Spleen (tissue), 11 donors: ENCODE results near the gene REV3L. TPM values are rescaled to one million over a fixed set of nuclear protein-coding genes. Genes with fewer than 3 reads are reported as not detected.

Source experiments
- DNase-seq: peaks from one replicate; pipeline ENCODE4 v3.0.0-alpha.2; 2020
- H3K27ac ChIP-seq, 8 donors: fragments of 200-600 bp; sonication (generic) in 7 of 8; 1 replicate in 4 of 8; 2 replicates in 4 of 8; pipeline versions ENCODE4 v1.5.0 to v1.8.0; 2016 to 2021; ENCODE audit warnings: inconsistent platforms in 4 of 8, mild to moderate bottlenecking in 4 of 8, moderate library complexity in 1 of 8
- H3K27me3 ChIP-seq, 7 donors: fragments of 200-600 bp; sonication (generic) in 6 of 7; replicated peaks in 1 of 7; 1 replicate in 4 of 7; 2 replicates in 3 of 7; pipeline versions ENCODE4 v1.5.0 to v1.8.0; 2016 to 2021; ENCODE audit warnings: inconsistent platforms in 3 of 7, mild to moderate bottlenecking in 1 of 7
- H3K36me3 ChIP-seq, 6 donors: fragments of 200-600 bp; sonication (generic) in 5 of 6; 1 replicate in 4 of 6; 2 replicates in 2 of 6; pipeline versions ENCODE4 v1.5.0 to v1.8.0; 2016 to 2021; ENCODE audit warnings: inconsistent platforms in 2 of 6
- H3K4me1 ChIP-seq, 6 donors: fragments of 200-600 bp; sonication (generic) in 5 of 6; 1 replicate in 3 of 6; 2 replicates in 3 of 6; pipeline versions ENCODE4 v1.5.0 to v1.8.0; 2016 to 2021; ENCODE audit warnings: inconsistent platforms in 3 of 6
- H3K4me3 ChIP-seq, 8 donors: fragments of 200-600 bp; sonication (generic) in 7 of 8; 1 replicate in 4 of 8; 2 replicates in 4 of 8; pipeline versions ENCODE4 v1.5.0 to v1.8.0; 2016 to 2021; ENCODE audit warnings: inconsistent platforms in 4 of 8, mild to moderate bottlenecking in 4 of 8, moderate library complexity in 2 of 8
- H3K9me3 ChIP-seq, 8 donors: fragments of 200-600 bp; sonication (generic) in 7 of 8; 1 replicate in 4 of 8; 2 replicates in 4 of 8; pipeline versions ENCODE4 v1.5.0 to v1.8.0; 2016 to 2021; ENCODE audit warnings: inconsistent platforms in 4 of 8
- CTCF ChIP-seq, 11 experiments: fragments of 200-600 bp in 7 of 11; fragments of 450-650 bp in 4 of 11; sonication (generic) in 4 of 11; IDR thresholded peaks in 8 of 11; conservative IDR thresholded peaks in 3 of 11; 1 replicate in 7 of 11; 2 replicates in 4 of 11; pipeline versions ENCODE4 v1.4.0 to v1.8.0; 2016 to 2021; ENCODE audit warnings: antibody characterized with exemption in 11 of 11, inconsistent platforms in 4 of 11, mild to moderate bottlenecking in 1 of 11
- POLR2A ChIP-seq, 3 donors: fragments of 450-650 bp; IDR thresholded peaks; one replicate each; pipeline ENCODE4 v1.5.1; 2017; ENCODE audit warnings: antibody characterized with exemption in 3 of 3, mild to moderate bottlenecking in 1 of 3
- POLR2AphosphoS5 ChIP-seq, 3 donors: sonication (generic); formaldehyde crosslinking; IDR thresholded peaks; one replicate each; pipeline ENCODE4 v1.5.1; 2017; ENCODE audit warnings: antibody characterized with exemption in 3 of 3
- WGBS, 5 donors: extraction: QIAGEN DNeasy Blood & Tissue Kit in 3 of 5; methylation state at CpG; one replicate each; pipeline versions ENCODE4 v1.1.5 to v1.1.7; 2013 to 2018; 5-methylcytosine and 5-hydroxymethylcytosine counted together
- intact Hi-C: fragments of 100-400 bp; cut with DNase I; formaldehyde crosslinking; loops from one replicate; pipeline ENCODE4 v1.15.0; 2023; ENCODE audit warnings: low total_unique reads
- polyA plus RNA-seq, 3 donors: library from polyadenylated mRNA; stranded (reverse); fragments of 200-250 nt; gene quantifications; one replicate each; pipeline ENCODE4 v1.2.1, GENCODE V29; 2013
- total RNA-seq, 7 donors: library from RNA; depleted of rRNA in 3 of 7; stranded (reverse); fragments of >200 nt in 3 of 7; fragmentation: NEBNext Ultra II Directional in 4 of 7; extraction: Animal tissue kit (Norgen Biotek cat#: 25700) in 4 of 7; gene quantifications; one replicate each; pipeline versions ENCODE4 v1.1.0 to v1.2.1, GENCODE V29; 2016 to 2021
- donor health status: healthy with polysubstance abuse.
- donor health status: DM: no; HTN: no; CAD: no; lungs with moderate emphysema.
- donor health status: DM: no; HTN: no; CAD: no.
- donor health status: Bipolar disorder and iron deficiency.
- donor health status: healthy.
- donor health status: DM: no; HTN: no; CAD: no.
- donor health status: DM: yes; HTN: yes; CAD: no.

The REV3L gene
- total and polyA plus RNA-seq, 10 donors = 7.7 to 60.9 (median 29.8) TPM

GRCh38 chr6:111502154-111502553 is 19.1 kb upstream of the REV3L start:
- DNase-seq = no peak
- TF ChIP-seq POLR2AphosphoS5 (IDR thresholded peaks at IDR 0.05) (no peak), POLR2A (IDR thresholded peaks at IDR 0.05) (no peak), CTCF (IDR thresholded peaks at IDR 0.05 in 8 of 11, conservative IDR thresholded peaks at IDR 0.05 in 3 of 11) (no peak)
- intact Hi-C loops = no loop called here
- Histone ChIP-seq H3K4me1 (no peaks in the 10 kb centered on the region), H3K4me3 (no peak overlapping the region), H3K36me3 (peaks cover 0 to 16% (median 1%) of the 10 kb centered on the region in 6 donors), H3K27ac (no peak overlapping the region), H3K27me3 (no peaks in the 10 kb centered on the region), H3K9me3 (no peaks in the 10 kb centered on the region)
- WGBS, 5 donors = 93 to 97% (median 95%) methylated on average over 2 of the region's 2 CpGs

GRCh38 chr6:111499269-111499793 is 16.3 kb upstream of the REV3L start:
- Histone ChIP-seq H3K36me3 (peaks cover 0 to 13% (median 0%) of the 10 kb centered on the region in 6 donors), H3K4me3 (no peak overlapping the region), H3K9me3 (no peaks in the 10 kb centered on the region), H3K27me3 (no peaks in the 10 kb centered on the region), H3K27ac (no peak overlapping the region), H3K4me1 (peaks cover 0 to 11% (median 0%) of the 10 kb centered on the region in 6 donors)
- WGBS, 5 donors = 83 to 98% (median 87%) methylated on average over 2 of the region's 2 CpGs
- DNase-seq = no peak
- intact Hi-C loops = no loop called here
- no peak for TF ChIP-seq POLR2A (IDR thresholded peaks at IDR 0.05)
- TF ChIP-seq POLR2AphosphoS5 (IDR thresholded peaks at IDR 0.05) = no peak
- TF ChIP-seq CTCF (IDR thresholded peaks at IDR 0.05 in 8 of 11, conservative IDR thresholded peaks at IDR 0.05 in 3 of 11) = no peak

GRCh38 chr6:111494951-111495635 is 12.1 kb upstream of the REV3L start:
- Histone ChIP-seq H3K4me3 (no peak overlapping the region), H3K27ac (no peak overlapping the region), H3K27me3 (no peaks in the 10 kb centered on the region), H3K9me3 (no peaks in the 10 kb centered on the region), H3K4me1 (peaks cover 0 to 11% (median 0%) of the 10 kb centered on the region in 6 donors), H3K36me3 (peaks cover 0 to 4% (median 0%) of the 10 kb centered on the region in 6 donors)
- TF ChIP-seq POLR2AphosphoS5 (IDR thresholded peaks at IDR 0.05) (no peak), CTCF (IDR thresholded peaks at IDR 0.05 in 8 of 11, conservative IDR thresholded peaks at IDR 0.05 in 3 of 11) (no peak), POLR2A (IDR thresholded peaks at IDR 0.05) (no peak)
- intact Hi-C loops = no loop called here
- 86 to 96% (median 93%) methylated on average over 2 of the region's 2 CpGs for WGBS, 5 donors
- DNase-seq = no peak

GRCh38 chr6:111492499-111492898 is 9.5 kb upstream of the REV3L start:
- H3K27me3 ChIP-seq = no peaks in the 10 kb centered on the region
- H3K27ac ChIP-seq = no peak overlapping the region
- DNase-seq = no peak
- H3K4me1 ChIP-seq = peaks cover 0 to 20% (median 7%) of the 10 kb centered on the region in 6 donors
- H3K9me3 ChIP-seq = no peaks in the 10 kb centered on the region
- intact Hi-C loops = no loop called here
- WGBS, 5 donors = 94 to 100% (median 97%) methylated on average over 2 of the region's 2 CpGs
- H3K4me3 ChIP-seq = no peak overlapping the region
- peaks cover 0 to 4% (median 0%) of the 10 kb centered on the region in 6 donors for H3K36me3 ChIP-seq
- no peak for TF ChIP-seq CTCF (IDR thresholded peaks at IDR 0.05 in 8 of 11, conservative IDR thresholded peaks at IDR 0.05 in 3 of 11)
- no peak for TF ChIP-seq POLR2A (IDR thresholded peaks at IDR 0.05)
- no peak for TF ChIP-seq POLR2AphosphoS5 (IDR thresholded peaks at IDR 0.05)
